ENCODE measurements around the gene DRC1. TPM values are rescaled to one million over a fixed set of nuclear protein-coding genes. Genes with fewer than 3 reads are reported as not detected.

The DRC1 gene
- total RNA-seq, 1 experiment from 2014 or later = 0.18 TPM

DNA sequence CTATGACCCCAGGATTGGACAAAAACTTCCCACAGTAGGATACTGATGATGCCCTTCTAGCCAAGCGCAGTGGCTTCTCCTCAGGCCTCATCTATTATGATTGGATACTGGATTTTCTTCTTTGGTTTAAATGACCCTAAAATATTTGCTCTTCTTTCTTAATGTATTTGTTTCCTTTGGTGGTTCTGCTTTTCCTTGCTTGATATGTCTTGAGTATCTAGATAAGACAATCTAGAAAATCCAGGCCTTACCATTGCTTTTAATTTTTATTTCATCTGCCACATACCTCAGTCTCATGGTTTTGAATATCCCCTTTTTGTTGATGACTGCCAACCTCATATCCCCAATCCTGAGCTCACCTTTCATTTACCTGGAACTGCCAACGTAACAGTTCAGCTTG lies 40.6 kb downstream of the DRC1 start:
- TF ChIP-seq TCF7L2 (IDR thresholded peaks at IDR 0.05; ENCODE audit: low read depth, low read length) (no peak), POLR2AphosphoS5 (IDR thresholded peaks at IDR 0.05; ENCODE audit: low read depth, low read length) (no peak), SIN3A (IDR thresholded peaks at IDR 0.05; ENCODE audit: borderline replicate concordance, insufficient read depth, low read depth, low read length) (no peak)
- TF ChIP-seq, protein P1, sequence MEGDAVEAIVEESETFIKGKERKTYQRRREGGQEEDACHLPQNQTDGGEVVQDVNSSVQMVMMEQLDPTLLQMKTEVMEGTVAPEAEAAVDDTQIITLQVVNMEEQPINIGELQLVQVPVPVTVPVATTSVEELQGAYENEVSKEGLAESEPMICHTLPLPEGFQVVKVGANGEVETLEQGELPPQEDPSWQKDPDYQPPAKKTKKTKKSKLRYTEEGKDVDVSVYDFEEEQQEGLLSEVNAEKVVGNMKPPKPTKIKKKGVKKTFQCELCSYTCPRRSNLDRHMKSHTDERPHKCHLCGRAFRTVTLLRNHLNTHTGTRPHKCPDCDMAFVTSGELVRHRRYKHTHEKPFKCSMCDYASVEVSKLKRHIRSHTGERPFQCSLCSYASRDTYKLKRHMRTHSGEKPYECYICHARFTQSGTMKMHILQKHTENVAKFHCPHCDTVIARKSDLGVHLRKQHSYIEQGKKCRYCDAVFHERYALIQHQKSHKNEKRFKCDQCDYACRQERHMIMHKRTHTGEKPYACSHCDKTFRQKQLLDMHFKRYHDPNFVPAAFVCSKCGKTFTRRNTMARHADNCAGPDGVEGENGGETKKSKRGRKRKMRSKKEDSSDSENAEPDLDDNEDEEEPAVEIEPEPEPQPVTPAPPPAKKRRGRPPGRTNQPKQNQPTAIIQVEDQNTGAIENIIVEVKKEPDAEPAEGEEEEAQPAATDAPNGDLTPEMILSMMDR (IDR thresholded peaks at IDR 0.05) = no peak
- TF ChIP-seq, protein P2, sequence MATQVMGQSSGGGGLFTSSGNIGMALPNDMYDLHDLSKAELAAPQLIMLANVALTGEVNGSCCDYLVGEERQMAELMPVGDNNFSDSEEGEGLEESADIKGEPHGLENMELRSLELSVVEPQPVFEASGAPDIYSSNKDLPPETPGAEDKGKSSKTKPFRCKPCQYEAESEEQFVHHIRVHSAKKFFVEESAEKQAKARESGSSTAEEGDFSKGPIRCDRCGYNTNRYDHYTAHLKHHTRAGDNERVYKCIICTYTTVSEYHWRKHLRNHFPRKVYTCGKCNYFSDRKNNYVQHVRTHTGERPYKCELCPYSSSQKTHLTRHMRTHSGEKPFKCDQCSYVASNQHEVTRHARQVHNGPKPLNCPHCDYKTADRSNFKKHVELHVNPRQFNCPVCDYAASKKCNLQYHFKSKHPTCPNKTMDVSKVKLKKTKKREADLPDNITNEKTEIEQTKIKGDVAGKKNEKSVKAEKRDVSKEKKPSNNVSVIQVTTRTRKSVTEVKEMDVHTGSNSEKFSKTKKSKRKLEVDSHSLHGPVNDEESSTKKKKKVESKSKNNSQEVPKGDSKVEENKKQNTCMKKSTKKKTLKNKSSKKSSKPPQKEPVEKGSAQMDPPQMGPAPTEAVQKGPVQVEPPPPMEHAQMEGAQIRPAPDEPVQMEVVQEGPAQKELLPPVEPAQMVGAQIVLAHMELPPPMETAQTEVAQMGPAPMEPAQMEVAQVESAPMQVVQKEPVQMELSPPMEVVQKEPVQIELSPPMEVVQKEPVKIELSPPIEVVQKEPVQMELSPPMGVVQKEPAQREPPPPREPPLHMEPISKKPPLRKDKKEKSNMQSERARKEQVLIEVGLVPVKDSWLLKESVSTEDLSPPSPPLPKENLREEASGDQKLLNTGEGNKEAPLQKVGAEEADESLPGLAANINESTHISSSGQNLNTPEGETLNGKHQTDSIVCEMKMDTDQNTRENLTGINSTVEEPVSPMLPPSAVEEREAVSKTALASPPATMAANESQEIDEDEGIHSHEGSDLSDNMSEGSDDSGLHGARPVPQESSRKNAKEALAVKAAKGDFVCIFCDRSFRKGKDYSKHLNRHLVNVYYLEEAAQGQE (IDR thresholded peaks at IDR 0.05; ENCODE audit: insufficient read depth in 1 of 2, low read depth in 2 of 2, low read length in 1 of 2) = no peak
- intact Hi-C loops (cut with micrococcal nuclease; ENCODE audit: unreplicated experiment) (no loop called here), in situ Hi-C loops (cut with HindIII; ENCODE audit: low pct_unique_long_range_greater_than_20kb, low sequenced_read_pairs) (no loop called here)
- POLR2A ChIA-PET = no interaction called here
- BruUV-seq (replicated peaks) = no TSS peak
- CTCF ChIA-PET = no interaction called here
- Histone ChIP-seq H3K27ac (ENCODE audit: low read length) (no peak overlapping the region), H3K9me3 (ENCODE audit: control insufficient read depth, insufficient read depth, low read depth, low read length) (no peaks in the 10 kb centered on the region), H3K4me3 (ENCODE audit: low read depth in 2 of 2, low read length in 2 of 2) (no peak overlapping the region), H3K36me3 (ENCODE audit: control insufficient read depth, insufficient read depth, low read length) (no peaks in the 10 kb centered on the region), H3K27me3 (ENCODE audit: control insufficient read depth, insufficient read depth, low read length) (no peaks in the 10 kb centered on the region), H3K4me1 (ENCODE audit: control insufficient read depth, insufficient read depth, low read length) (no peaks in the 10 kb centered on the region)
- no peak for DNase-seq (ENCODE audit: low read depth, low spot score)
- ATAC-seq = no peak

DNA sequence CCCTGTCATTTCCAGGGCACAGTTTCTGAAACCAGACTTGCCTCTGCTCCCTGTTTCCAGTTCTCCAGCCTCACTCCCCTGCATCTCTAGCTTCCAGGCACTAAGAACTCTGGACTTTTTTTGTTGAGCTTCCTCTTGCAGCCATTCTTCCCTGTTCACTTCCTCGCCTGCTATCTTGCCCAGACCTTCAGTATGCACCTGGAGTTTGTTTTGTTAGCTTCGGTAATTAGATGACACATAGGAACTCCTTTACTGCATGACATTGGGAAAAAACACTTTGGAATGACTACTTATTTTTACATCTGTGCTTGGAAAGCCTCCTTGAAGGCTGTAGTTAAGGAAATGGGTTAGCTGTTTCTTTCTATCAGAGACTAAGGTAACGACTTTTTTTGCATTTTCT lies 41.0 kb downstream of the DRC1 start:
- intact Hi-C loops (cut with micrococcal nuclease; ENCODE audit: unreplicated experiment) = no loop called here
- TF ChIP-seq, protein P2 (IDR thresholded peaks at IDR 0.05; ENCODE audit: insufficient read depth in 1 of 2, low read depth in 2 of 2, low read length in 1 of 2) = no peak
- TF ChIP-seq TCF7L2 (IDR thresholded peaks at IDR 0.05; ENCODE audit: low read depth, low read length) = no peak
- TF ChIP-seq, protein P1 (IDR thresholded peaks at IDR 0.05) = no peak
- no peak for TF ChIP-seq SIN3A (IDR thresholded peaks at IDR 0.05; ENCODE audit: borderline replicate concordance, insufficient read depth, low read depth, low read length)
- TF ChIP-seq POLR2AphosphoS5 (IDR thresholded peaks at IDR 0.05; ENCODE audit: low read depth, low read length) = no peak
- Histone ChIP-seq H3K36me3 (ENCODE audit: control insufficient read depth, insufficient read depth, low read length) (no peaks in the 10 kb centered on the region), H3K4me1 (ENCODE audit: control insufficient read depth, insufficient read depth, low read length) (no peaks in the 10 kb centered on the region), H3K9me3 (ENCODE audit: control insufficient read depth, insufficient read depth, low read depth, low read length) (no peaks in the 10 kb centered on the region), H3K4me3 (ENCODE audit: low read depth in 2 of 2, low read length in 2 of 2) (no peak overlapping the region), H3K27ac (ENCODE audit: low read length) (no peak overlapping the region), H3K27me3 (ENCODE audit: control insufficient read depth, insufficient read depth, low read length) (no peaks in the 10 kb centered on the region)
- ChIA-PET CTCF (no interaction called here), POLR2A (no interaction called here)
- in situ Hi-C loops (cut with HindIII; ENCODE audit: low pct_unique_long_range_greater_than_20kb, low sequenced_read_pairs) = no loop called here
- no peak for DNase-seq (ENCODE audit: low read depth, low spot score)
- no TSS peak for BruUV-seq (replicated peaks)
- ATAC-seq = no peak
